ENCODE measurements around the gene ACKR1.
A peak's percentile ranks its signal among the peaks of the same experiment; 100 is the strongest.

ACKR1 gene, protein sequence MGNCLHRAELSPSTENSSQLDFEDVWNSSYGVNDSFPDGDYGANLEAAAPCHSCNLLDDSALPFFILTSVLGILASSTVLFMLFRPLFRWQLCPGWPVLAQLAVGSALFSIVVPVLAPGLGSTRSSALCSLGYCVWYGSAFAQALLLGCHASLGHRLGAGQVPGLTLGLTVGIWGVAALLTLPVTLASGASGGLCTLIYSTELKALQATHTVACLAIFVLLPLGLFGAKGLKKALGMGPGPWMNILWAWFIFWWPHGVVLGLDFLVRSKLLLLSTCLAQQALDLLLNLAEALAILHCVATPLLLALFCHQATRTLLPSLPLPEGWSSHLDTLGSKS

DNA sequence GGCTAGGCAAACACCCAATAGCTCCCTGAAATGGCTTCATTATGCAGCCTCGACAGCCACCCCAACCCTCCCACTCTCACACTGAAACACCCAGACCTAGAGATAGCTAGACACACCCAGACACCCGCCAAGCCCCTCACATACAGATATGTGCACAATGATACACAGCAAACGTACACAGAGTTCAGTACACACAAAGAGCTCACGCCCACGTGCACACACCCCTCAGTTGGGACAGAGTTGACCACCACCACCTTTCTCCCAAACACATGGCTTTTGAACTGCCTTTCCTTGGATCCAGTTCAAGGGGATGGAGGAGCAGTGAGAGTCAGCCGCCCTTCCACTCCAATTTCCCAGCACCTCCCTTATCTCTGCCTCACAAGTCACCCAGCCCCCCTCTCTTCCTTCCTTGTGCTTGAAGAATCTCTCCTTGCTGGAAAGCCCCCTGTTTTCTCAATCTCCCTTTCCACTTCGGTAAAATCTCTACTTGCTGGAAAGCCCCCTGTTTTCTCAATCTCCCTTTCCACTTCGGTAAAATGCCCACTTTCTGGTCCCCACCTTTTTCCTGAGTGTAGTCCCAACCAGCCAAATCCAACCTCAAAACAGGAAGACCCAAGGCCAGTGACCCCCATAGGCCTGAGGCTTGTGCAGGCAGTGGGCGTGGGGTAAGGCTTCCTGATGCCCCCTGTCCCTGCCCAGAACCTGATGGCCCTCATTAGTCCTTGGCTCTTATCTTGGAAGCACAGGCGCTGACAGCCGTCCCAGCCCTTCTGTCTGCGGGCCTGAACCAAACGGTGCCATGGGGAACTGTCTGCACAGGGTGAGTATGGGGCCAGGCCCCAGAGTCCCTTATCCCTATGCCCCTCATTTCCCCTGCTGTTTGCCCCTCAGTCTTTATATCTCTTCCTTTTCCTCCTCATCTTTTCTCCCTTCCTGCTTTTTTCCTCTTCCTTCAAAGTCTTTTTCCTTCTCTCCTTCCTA, at the start of gene ACKR1:
ACKR1 (plus strand) TSS at position 715 of the 981 bp plus-strand sequence; CDS start at position 800, 85 bp downstream.
- DNase-seq (ENCODE audit: low spot score): peak; percentile 86

DNA sequence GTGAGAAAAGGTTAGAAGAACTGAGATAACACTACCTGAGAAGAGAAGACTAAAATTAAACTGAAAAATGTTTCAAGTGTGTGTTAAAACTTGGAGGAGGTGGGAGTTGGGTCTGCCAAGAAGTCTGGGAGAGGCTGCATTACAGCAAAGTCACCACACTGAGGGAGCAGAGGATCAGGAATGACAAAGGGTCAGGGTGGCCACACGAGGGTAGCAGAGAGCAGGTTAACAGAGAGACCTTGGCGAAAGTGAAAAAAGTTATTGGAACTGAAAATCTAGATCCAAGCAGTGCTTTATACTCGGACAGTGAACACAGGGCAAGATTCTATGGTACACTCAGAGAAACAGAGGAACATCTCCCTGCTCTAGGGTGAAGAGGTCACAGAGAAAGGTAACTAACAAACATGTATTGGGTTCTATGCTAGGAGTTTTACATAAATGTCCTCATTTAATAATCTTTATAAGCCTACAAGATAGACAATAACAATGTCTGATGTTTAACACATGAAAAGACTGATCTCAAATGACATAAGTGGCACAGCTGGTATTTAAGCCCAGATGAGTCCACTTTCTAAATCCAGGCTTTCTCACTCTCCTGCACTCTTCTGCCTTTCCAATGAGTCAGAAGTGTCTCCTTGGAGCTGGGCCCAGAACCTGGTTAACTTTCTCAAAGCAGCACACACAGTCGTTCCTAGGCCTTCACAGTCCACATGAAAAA, 43.5 kb upstream of the ACKR1 start:
- DNase-seq (ENCODE audit: low spot score): peak; percentile 88

DNA sequence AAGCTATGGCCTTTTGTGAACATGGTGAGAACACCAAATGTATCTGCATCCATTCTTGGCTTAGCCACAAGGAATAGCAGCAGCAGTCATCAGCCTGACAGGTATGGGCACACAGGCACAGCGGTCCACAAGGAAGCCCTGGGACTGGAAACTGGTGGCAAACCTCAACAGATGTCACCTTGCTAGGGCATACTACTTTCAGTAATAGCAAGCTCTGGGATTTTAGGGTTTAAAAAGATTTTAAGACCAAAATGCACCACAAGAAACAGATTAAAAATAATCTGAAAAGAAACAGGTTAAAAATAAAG, 43.0 kb upstream of the ACKR1 start:
- no peak for DNase-seq (ENCODE audit: low spot score)

DNA sequence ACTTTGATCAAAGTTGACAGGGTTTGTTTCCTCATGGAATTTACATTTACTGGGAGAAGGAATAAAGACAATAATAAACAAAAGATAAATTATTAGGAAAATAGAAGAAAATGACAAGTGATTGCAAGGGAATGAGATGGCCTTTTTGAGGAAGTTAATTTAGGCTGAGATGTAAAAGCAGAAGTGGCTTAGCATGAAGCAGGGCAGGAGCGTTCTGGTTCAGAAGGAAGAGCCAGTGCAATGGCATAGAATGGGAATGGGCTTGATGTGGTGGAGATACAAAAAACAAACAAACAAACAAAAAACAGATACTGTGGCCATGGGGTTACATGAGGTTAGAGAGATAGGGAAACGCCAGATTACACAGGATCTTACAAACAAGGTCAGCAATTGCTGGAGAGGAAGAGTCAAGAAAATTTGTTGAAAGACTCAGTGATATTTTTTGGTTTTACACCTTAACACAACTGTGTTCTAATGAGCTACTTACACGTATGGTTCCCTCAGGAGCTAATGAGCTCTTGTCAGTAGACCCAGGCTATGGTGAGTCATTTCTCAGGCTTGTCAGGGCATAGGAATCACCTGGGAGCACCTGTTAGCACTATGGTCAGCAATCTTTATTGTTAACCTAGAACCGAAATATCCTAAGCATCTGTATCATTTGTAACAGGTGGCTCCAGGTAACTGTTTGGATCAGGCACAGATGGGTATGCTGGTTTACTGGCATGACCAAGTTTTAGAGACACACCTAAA, 42.0 kb upstream of the ACKR1 start:
- DNase-seq (ENCODE audit: low spot score): no peak

DNA sequence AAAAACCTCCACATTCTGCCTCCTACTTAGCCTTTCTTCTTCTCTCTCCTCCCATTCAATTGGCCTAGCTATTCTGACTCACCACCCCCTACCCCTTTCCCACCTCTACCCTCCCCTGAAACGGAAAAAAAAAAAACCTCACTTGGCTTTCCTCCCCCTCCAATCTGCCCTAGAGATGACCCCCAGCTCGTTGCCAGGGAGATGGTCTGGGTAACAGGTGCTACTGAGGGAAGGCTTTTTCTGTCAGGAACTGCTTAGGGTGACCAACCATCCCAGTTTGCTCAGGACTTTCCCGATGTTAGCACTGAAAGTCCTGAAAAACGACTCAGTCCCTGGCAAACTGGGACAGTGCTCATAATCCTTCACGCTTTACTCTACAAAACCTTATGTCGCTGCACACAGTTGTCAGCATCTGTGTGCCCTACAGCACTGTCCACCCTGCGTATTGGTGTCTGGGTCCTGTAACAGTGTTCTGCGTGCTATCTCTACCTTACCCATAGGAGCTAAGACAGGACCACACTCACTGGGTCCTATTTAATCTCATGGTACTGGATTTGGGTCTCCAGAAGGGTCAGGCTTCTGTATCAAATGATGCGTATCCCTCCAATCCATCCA, 41.0 kb upstream of the ACKR1 start:
- no peak for DNase-seq (ENCODE audit: low spot score)

DNA sequence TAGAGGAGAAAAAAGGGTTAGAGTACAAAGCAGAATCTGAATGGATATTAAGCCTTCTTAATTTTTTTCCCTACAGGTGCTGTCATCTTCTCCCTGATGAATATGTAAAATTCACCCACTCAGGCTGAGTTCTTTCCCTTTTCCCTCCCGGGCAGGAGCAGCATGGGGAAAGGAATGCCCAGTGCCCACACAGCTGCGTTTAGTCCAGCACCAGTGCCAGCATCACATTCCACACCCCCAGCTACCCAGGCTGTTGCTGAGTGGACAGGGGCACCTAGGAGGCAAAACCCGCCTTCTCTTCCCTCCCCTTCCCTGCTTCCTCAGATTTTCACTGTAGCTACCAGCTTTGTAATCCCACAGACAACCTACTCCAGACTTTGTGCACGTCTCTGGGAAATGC, 36.6 kb upstream of the ACKR1 start:
- no peak for DNase-seq (ENCODE audit: low spot score)

DNA sequence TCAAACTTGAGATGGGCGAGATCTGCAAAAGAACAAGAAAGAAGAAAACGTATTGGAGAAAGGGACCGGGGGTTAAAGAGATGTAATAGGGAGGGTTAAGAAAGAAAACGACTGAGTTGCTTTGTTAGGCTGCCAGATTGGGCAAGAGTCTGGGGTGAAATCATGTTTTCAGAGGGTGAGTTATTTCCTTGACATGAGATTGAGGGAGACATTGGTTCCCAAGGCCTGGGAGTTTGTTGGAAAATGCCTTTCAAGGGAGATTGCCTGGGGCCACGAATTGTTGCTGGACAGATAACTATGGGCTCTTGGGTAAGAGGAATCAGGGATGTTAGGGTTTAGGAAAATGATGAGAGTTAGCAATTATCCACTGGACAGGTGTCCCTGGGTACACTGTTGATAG, 34.0 kb upstream of the ACKR1 start:
- no peak for DNase-seq (ENCODE audit: low spot score)

DNA sequence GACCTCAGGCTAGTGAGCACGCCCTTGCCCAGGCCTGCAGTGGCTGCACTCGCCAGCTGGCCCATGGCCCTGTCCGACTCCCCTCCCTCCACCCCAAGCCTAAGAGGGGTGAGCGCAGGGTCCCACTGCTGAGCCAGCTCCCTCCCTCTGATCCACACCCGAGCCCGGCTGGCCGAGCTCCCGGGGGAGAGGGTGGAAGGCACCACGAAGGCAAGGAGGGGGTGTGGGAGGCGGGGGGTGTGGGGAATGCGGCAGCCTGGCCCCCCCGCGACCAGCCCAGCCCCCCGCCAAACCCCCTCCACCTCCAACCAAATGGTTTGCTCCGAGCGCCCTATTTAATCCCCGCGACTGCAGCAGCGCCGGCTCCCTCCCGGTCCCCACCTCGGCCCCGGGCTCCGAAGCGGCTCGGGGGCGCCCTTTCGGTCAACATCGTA, 33.4 kb upstream of the ACKR1 start, which contains the start of gene CADM3:
CADM3 (plus strand) TSS at position 362 of the 434 bp plus-strand sequence. CDS start 151 bp downstream, outside the sequence.
- no peak for DNase-seq (ENCODE audit: low spot score)

DNA sequence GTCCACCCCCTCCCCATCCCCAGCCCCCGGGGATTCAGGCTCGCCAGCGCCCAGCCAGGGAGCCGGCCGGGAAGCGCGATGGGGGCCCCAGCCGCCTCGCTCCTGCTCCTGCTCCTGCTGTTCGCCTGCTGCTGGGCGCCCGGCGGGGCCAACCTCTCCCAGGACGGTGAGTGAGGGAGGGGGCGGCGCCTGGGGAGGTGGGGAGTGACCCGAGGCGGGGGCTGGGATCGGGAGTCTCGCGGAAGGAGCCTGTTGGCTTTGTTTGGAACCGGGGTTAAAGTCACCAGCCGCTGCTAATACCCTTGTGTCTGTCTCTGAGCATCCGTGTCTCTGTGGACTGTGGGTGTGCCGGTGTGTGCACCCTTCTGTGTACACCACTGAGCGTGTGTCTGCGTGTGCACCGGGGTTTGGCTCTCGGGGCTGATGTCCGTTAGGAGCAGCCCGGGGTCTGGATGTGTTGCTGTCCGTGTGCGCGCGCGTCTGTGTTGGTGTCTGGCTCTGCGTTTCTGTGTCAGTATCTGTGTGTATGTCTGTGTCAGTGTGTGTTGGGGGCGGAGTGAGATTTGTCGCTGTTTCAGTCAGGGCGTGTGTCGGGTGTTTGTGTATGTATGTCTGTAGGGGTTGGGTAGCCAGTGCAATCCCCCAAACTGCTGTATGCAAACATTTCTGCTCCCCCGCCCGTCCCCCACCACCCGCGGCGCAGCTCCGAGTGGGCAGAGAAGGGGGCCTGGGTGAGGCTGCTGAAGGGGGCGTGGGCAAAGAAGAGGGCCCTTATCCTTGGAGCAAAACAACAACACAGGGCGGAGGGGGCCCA, 32.8 kb upstream of the ACKR1 start:
- DNase-seq (ENCODE audit: low spot score): no peak

DNA sequence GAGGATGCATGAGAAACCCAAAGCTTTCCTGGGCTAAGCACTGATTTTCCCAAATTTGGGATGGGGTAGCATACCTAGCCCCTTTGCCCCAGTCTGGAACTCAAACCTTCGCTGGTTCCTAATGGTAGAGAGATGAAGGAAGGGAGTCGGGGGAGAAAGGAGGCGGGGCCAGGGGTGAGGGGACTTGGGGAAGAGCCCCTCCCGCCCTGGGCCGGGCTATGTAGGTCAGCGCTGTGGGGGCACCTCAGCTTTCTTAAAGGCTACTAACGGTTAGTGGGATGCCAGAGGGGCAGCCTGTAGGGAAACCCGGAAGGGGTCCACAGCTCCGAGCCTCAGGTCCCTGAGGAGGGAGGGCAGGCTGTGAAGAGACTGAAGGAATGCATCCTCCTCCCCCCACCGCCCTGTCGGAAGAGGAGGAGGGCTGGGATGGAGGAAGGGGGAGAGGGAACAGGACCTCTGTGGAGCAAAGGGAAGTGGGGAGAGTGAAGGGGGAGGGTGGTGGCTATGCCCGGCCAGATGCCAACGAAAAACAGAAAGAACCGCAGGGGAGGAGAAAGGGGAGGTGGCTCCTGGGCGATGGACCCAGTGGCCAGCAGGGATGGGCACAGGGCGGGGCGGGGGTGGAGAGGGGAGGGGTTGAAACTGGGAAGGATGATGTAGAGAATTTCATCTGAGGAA, 31.9 kb upstream of the ACKR1 start:
- DNase-seq (ENCODE audit: low spot score): no peak

DNA sequence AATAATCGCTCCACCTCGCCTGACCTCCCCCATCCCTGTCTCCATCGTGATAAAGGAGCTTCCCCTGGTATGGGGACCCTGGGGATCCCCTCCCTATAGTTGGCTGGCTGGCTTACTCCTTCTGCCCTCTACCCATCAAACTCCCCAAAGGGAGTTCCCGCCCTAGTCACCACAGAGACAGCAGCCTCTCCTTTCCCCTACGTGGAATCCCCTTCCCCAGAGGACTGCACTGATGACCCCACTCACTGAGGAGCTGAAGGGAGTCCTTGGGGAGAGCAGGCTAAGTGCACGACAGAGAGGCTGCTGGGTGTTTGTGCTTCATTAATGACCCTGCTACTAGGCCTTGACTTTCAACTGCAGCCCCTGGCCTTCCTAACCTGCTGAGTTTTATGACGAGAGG, 31.4 kb upstream of the ACKR1 start:
- no peak for DNase-seq (ENCODE audit: low spot score)

DNA sequence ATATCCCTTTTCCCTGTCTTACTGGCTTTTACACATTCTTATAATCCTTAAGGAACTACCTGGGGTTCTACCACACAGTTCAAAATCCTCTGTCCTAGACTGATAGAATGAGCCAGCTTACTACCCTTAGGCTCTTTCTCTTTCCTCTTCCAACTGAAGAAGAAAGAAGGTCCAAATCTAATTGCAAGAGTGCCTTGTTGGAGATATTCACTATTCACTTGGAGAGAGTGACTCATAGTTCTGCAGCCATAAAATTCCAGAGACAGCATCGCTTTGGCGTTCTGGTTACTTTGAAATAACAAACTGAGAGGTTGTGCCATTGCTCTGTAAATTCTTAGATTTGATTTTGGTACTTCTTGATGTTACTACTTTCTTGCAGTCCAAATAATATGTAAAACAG, 29.1 kb upstream of the ACKR1 start:
- DNase-seq (ENCODE audit: low spot score): no peak

DNA sequence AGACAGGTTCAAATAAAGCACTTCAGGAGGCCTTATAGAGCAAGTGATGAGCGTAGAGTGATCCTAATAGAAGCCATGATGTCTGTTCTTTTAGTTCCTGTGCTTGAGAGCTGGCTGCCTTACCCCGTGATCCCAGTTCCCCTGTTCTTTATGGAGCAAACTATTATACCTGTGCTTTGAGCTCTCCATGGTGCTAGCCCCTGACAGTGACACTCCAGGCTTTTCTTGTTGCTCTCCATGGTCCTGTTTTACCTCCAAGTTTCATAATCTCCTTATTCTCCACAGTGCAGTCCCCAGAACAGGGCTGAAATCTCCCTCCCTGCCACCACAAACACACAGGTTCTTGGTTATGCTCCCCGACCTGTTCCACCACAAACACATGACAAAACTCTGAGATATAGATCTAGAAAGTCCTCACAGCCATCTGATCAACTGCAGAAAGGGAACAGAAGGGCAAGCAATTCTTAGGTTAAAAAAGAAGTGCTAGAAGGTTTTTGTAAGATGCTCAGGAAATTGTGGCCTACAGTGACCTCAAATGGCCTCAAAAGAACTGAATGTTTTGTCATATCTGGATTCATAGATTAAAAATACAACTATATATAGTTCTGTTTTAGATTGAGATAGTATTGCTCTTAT, 27.3 kb upstream of the ACKR1 start:
- no peak for DNase-seq (ENCODE audit: low spot score)

DNA sequence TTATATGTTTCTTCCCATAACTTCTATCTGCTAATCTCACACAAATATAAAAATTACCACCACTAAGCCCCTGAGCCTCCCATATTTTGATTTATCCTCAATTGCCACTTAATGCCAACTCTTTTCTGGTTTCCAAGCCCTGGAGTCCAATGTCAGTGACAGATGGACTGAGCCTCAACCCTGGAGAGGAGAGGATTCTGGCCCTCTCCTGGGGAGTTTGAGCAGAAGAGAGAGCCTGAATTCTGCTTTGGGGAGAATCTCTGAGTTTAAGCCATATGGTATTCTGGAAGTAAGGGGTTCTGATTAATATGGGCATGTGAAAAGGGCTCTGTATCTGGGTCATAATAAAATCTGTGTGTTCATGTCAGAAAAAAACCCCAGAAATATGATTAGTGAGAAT, 24.8 kb upstream of the ACKR1 start:
- no peak for DNase-seq (ENCODE audit: low spot score)

DNA sequence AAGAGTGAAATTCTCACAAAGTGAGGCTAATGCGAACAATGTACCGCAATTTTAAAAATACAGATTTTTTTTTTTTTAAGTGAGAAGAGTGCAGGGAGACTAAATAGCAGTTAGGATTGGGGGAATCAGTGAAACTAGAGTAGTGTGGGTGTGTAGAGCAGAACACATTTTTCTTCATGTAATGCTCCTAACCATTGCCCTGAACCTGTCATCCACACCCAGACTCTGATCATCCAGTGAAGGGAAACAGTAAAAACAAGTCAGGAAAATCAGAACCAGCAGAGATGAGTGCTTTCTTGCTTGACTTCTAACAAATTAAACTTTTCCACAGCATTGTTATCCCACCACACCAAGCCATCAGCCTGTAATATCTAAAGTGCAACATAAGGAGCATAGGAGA, 24.2 kb upstream of the ACKR1 start:
- no peak for DNase-seq (ENCODE audit: low spot score)

DNA sequence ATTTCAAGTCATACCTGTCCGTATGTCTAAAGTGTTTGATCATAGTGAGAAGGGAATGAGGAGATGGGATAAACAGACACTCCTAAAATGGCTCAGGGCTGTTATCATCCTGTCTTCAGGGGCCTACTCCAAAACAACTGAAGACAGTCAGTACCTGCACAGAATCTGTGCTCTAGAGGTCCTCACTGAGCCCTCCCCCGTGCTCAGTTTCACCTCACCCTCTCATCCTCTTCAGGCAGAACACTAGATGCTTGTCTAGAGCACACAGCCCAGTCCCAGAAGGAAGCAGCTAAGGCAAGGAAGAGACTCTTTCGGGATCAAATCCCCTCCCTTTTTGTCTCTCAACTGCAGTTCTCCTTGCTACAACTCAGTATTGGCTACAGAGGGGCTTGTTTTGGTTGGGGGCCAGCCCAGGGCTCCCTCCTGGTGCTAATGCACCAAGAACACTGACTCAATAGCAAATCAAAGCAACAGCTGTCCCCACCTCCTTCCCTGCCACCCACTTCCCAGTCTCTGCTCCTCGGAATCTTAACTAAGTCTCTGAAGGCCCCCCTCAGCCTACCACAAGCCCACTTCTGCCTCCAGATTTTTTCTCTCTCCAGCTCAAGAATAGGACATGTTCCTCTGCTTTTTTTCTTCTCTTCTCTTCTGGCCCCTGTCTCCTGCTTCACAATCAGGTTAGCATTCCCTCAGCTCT, 23.2 kb upstream of the ACKR1 start:
- DNase-seq (ENCODE audit: low spot score): no peak

DNA sequence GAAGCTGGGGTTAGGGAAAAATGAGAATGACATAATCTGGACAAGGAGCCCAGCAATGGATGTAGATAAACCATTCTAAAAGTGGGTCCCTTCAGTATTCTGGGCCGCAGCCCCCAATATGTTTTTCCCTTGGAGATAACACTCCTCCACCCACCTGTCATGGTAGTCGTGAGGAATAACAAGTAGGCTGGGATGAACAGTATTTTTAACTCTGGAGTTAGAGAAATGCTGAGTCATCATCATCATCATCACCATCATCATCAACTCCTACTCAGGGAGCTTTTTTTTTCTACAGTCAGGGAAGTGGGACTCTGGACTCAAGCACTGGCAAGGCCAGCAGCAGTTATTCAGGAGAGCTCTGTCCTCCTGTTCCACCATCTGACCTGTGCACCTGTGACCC, 20.5 kb upstream of the ACKR1 start:
- DNase-seq (ENCODE audit: low spot score): peak; percentile 62

DNA sequence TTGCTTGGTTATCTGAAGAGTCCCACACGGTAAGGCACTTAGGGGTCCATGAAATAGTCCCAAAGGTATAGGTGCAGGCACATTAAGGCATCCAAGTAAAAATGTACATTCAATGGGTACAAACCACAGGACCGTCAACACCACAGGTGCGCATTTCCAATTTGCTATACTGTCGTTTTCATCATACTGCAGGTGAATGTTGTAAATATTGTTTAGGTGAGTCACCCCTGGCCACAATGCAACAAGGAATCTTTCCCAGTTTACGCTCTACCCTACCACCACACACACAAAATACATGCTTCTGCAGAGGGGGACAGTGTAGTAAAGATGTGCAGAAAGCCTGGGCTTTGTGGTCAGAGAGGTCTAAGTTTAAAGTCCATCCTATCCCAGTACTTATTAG, 19.6 kb upstream of the ACKR1 start:
- DNase-seq (ENCODE audit: low spot score): no peak

DNA sequence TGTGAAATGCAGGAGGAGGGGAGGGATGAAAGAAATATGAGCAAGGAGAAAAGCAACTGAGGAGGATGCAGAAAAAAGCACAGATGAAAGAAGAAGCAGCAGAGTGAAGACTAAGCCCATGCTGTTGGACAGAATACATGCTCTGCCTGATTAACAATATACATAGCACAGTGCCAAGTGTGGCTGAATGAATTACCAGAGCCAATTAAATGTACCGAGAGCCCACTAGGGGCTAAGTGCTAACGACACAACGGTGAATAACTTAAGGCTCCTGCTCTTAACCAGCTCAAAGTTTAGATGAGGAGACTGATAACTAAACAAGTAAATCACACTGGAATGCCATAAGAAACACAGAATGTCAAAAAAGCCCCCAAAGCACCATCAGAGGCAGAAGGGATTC, 17.6 kb upstream of the ACKR1 start:
- DNase-seq (ENCODE audit: low spot score): no peak

Measured in hematopoietic multipotent progenitor cell treated with erythropoietin and hydrocortisone succinate and interleukin-3 and kit ligand, for 17 days (in vitro differentiated cells).